HL-60 (cell line): ENCODE measurements around the gene SPATA3.

Experiments used
- DNase-seq, 2 experiments: peaks; one replicate each; pipeline ENCODE4 v3.0.0-alpha.2; 2010 to 2020; ENCODE audit warnings: low read depth in 1 of 2, low spot score in 1 of 2
- H3K27ac ChIP-seq: fragments of 250-450 bp; sonication (Bioruptor Pico); replicated peaks from 2 replicates; pipeline ENCODE4 v1.5.1; 2020; ENCODE audit warnings: mild to moderate bottlenecking, moderate library complexity
- H3K27me3 ChIP-seq: fragments of 250-450 bp; sonication (Bioruptor Pico); 2 replicates; pipeline ENCODE4 v1.5.1; 2021; ENCODE audit warnings: mild to moderate bottlenecking, moderate library complexity; ENCODE audit not compliant: insufficient read depth, poor library complexity, severe bottlenecking
- H3K4me3 ChIP-seq: replicated peaks from 2 replicates; pipeline ENCODE4 v1.5.1; 2011; ENCODE audit warnings: mild to moderate bottlenecking, control low read depth, low read length; ENCODE audit not compliant: insufficient read depth
- GABPA ChIP-seq: IDR thresholded peaks from 2 replicates; pipeline ENCODE4 v1.6.1; 2012; ENCODE audit warnings: low read depth
- POLR2AphosphoS5 ChIP-seq: IDR thresholded peaks from 2 replicates; pipeline ENCODE4 v1.6.1; 2012; ENCODE audit warnings: low read depth
- SPI1 ChIP-seq: IDR thresholded peaks from 2 replicates; pipeline ENCODE4 v1.6.1; 2012; ENCODE audit warnings: low read depth, mild to moderate bottlenecking, borderline replicate concordance
- TF ChIP-seq, protein P1 (sequence below): IDR thresholded peaks from one replicate; pipeline ENCODE4 v1.5.1; 2011; ENCODE audit warnings: low read length, control low read depth, inconsistent platforms; ENCODE audit not compliant: insufficient read depth
- TF ChIP-seq, protein P2 (sequence below): IDR thresholded peaks from 2 replicates; pipeline ENCODE4 v1.6.1; 2012; ENCODE audit warnings: low read depth; ENCODE audit not compliant: insufficient replicate concordance

The SPATA3 gene

DNA sequence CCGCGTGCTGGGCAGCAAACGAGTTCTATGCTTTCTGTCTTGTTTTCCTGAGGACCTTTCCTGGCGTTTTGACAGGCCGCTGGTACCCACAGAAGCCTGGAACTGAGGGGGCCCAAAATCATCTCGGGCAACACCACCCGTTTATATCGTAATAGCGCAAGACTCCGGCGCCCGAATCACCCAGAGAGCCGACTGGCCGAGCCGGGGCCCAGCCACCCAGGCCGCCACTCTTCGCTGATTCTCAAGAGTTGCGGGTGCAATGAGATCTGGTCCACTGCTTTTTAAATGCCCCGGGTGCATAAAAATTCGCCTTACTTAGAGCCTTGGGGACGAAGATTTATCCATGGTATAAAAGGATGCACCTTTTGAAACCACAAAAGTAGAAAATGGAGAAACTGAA lies 6.2 kb upstream of the SPATA3 start:
- H3K27ac ChIP-seq = no peak overlapping the region
- TF ChIP-seq SPI1 = no peak
- TF ChIP-seq, protein P1, sequence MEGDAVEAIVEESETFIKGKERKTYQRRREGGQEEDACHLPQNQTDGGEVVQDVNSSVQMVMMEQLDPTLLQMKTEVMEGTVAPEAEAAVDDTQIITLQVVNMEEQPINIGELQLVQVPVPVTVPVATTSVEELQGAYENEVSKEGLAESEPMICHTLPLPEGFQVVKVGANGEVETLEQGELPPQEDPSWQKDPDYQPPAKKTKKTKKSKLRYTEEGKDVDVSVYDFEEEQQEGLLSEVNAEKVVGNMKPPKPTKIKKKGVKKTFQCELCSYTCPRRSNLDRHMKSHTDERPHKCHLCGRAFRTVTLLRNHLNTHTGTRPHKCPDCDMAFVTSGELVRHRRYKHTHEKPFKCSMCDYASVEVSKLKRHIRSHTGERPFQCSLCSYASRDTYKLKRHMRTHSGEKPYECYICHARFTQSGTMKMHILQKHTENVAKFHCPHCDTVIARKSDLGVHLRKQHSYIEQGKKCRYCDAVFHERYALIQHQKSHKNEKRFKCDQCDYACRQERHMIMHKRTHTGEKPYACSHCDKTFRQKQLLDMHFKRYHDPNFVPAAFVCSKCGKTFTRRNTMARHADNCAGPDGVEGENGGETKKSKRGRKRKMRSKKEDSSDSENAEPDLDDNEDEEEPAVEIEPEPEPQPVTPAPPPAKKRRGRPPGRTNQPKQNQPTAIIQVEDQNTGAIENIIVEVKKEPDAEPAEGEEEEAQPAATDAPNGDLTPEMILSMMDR = no peak
- TF ChIP-seq GABPA = no peak
- no peak for TF ChIP-seq POLR2AphosphoS5
- TF ChIP-seq, protein P2, sequence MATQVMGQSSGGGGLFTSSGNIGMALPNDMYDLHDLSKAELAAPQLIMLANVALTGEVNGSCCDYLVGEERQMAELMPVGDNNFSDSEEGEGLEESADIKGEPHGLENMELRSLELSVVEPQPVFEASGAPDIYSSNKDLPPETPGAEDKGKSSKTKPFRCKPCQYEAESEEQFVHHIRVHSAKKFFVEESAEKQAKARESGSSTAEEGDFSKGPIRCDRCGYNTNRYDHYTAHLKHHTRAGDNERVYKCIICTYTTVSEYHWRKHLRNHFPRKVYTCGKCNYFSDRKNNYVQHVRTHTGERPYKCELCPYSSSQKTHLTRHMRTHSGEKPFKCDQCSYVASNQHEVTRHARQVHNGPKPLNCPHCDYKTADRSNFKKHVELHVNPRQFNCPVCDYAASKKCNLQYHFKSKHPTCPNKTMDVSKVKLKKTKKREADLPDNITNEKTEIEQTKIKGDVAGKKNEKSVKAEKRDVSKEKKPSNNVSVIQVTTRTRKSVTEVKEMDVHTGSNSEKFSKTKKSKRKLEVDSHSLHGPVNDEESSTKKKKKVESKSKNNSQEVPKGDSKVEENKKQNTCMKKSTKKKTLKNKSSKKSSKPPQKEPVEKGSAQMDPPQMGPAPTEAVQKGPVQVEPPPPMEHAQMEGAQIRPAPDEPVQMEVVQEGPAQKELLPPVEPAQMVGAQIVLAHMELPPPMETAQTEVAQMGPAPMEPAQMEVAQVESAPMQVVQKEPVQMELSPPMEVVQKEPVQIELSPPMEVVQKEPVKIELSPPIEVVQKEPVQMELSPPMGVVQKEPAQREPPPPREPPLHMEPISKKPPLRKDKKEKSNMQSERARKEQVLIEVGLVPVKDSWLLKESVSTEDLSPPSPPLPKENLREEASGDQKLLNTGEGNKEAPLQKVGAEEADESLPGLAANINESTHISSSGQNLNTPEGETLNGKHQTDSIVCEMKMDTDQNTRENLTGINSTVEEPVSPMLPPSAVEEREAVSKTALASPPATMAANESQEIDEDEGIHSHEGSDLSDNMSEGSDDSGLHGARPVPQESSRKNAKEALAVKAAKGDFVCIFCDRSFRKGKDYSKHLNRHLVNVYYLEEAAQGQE = no peak
- H3K4me3 ChIP-seq = no peak overlapping the region
- no peaks in the 10 kb centered on the region for H3K27me3 ChIP-seq
- no peak for DNase-seq

DNA sequence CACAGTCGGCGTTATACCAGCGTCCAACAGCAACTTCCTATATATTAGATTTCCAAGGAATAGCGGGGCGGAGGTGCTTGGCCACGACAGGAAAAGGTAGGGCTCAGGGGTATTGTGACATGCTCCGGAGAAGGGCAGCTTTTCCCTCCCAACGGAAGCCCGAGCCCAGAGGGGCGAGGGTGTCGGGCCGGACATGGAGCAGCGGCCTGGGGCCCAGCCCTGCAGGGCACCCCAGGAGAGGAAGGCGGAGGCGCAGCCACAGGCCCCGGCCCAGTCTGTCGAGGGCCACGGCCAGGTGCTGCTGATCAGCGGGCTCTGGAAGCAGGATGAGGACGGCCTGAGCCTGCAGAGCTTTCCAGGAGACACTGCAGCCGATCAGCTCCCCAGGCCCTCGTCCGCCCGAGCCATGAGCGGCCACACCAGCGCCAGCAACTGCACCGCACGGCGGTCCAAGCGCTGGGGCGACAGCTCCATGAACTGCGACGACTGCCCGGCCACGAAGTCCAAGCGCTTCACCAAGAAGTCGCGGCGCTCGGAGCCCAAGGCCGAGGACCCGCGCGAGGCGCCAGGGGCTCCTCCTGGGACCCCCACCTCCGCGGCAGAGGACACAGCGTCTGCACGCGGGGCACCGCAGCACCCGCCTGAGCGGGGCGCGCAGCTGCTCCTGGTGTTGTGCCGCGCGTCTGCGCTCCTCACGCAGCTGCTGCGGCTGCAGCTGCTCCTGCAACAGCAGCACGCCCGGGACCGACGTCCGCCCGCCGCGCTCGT lies 5.6 kb upstream of the SPATA3 start:
- TF ChIP-seq SPI1 = no peak
- TF ChIP-seq, protein P1 = no peak
- no peak for TF ChIP-seq POLR2AphosphoS5
- TF ChIP-seq, protein P2 = no peak
- TF ChIP-seq GABPA = no peak
- no peaks in the 10 kb centered on the region for H3K27me3 ChIP-seq
- no peak for DNase-seq
- no peak overlapping the region for H3K27ac ChIP-seq
- no peak overlapping the region for H3K4me3 ChIP-seq

DNA sequence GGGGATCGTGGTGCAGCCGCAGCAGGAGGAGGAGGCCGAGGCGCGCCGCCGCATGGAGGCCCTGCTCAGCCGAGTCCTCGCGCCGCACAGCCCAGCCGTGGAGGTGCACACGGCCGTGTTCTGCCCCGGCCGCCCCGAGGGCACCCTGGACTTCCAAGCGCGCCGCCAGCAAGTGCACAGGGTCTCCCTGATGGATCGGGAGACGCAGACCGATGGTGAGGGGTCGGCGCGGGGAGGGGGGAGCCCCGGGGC lies 5.1 kb upstream of the SPATA3 start:
- Histone ChIP-seq H3K4me3 (no peak overlapping the region), H3K27ac (no peak overlapping the region), H3K27me3 (no peaks in the 10 kb centered on the region)
- TF ChIP-seq POLR2AphosphoS5 = no peak
- TF ChIP-seq SPI1 = no peak
- no peak for TF ChIP-seq GABPA
- TF ChIP-seq, protein P2 = no peak
- TF ChIP-seq, protein P1 = no peak
- no peak for DNase-seq
